Measurements from ENCODE around the gene TICRR. TPM values are rescaled to one million over a fixed set of nuclear protein-coding genes. Genes with fewer than 3 reads are reported as not detected.

The TICRR gene
- polyA plus RNA-seq, 2 of the 4 experiments (the other 2 are of a cell fraction) = 7.8 to 11.6 TPM

DNA sequence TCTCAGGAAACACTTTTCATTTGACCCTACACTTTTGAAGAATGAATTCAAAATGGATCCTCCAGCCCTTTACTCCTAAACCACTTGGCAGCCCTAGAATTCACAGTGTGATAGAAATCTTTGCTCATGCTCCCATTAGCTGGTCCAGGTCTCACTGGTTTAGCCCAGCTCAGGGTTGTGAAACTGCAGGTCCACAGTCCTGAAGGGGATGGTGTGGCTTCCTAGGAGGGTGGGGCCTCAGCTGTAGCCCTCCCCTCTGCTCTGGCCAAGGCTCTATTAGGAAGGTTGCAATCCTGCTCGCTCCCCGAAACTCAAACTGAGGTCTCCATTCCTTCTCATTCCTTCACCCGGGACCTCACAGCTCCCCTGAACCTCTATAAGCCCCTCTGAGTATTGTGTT lies 21.6 kb upstream of the TICRR start:
- no peak for DNase-seq (ENCODE audit: low read depth in 1 of 2, low spot score in 1 of 2)
- Histone ChIP-seq H3K4me1 (peaks cover 3% of the 10 kb centered on the region; the same call in 2 of the 3 replicates), H3K4me3 (no peak overlapping the region), H3K9me3 (no peaks in the 10 kb centered on the region; the same call in 2 of the 3 replicates), H3K27ac (no peak overlapping the region), H3K4me2 (no peak overlapping the region)
- WGBS (ENCODE audit: missing lambda C conversion rate) = 92% methylated on average over 3 of the region's 3 CpGs
- no peak for FAIRE-seq
- CTCF ChIA-PET = interaction anchor here (0.9 to 3.6 kb wide), 10 partner anchors 11 to 195 kb away, joined by 3 to 78 read pairs (median 8); partner anchors contain the start of gene RHCG
- no peak for ATAC-seq
- TF ChIP-seq ZNF302 (CRISPR knock-in tag; IDR thresholded peaks at IDR 0.05) (no peak), JUNB (IDR thresholded peaks at IDR 0.05) (no peak), FOXS1 (CRISPR knock-in tag; IDR thresholded peaks at IDR 0.05) (no peak), ZC3H11A (IDR thresholded peaks at IDR 0.05) (no peak)
- TF ChIP-seq, protein P1, sequence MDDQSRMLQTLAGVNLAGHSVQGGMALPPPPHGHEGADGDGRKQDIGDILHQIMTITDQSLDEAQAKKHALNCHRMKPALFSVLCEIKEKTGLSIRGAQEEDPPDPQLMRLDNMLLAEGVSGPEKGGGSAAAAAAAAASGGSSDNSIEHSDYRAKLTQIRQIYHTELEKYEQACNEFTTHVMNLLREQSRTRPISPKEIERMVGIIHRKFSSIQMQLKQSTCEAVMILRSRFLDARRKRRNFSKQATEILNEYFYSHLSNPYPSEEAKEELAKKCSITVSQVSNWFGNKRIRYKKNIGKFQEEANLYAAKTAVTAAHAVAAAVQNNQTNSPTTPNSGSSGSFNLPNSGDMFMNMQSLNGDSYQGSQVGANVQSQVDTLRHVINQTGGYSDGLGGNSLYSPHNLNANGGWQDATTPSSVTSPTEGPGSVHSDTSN (IDR thresholded peaks at IDR 0.05) = no peak
- POLR2A ChIA-PET = no interaction called here

DNA sequence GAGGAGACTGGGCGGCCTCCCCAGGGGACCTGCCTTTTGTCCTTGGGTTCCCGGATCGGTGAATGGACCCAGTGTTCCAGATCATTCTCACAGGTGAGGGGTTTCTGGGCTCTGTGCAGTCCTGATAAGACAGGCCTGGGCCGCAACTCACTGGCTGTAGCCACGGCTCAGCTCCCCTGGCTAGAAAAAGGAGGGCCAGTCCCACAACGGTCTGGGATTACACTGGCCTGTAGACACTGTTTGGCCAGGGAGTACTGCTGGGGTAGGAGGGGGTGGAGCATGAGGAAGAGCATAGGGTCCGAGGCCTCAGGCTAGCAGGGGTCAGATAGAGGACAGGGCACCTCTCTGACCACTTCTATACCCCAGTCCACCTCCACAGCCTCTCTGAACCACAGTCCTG lies 21.0 kb upstream of the TICRR start:
- CTCF ChIA-PET = interaction anchor here (0.8 to 3.6 kb wide), 17 partner anchors 8 to 196 kb away, joined by 3 to 78 read pairs (median 5); partner anchors contain the start of gene RHCG
- FAIRE-seq (no peak), ATAC-seq (no peak; a peak in 1 of 6 replicates)

DNA sequence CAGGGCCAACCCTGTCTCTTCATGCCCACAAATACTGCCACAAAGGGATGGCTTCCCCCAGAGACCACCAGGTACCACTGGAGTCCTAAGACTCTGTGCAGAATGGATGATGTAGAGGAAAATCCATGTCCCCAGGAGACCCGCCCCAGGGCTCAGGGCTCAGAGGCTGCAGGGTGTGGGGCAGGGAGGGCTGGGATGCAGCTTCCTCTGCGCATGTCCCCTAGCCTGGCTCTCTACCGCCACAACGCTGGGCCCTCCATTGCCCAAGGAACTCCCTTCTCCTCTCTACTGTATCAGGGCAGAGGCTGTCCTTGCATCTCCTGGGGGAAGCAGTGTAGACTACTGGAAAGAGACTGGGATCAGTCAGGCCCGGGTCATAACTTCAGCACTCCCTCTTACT lies 19.5 kb upstream of the TICRR start:
- 73% methylated on average over 5 of the region's 5 CpGs for WGBS (ENCODE audit: missing lambda C conversion rate)
- ChIA-PET POLR2A (no interaction called here), CTCF (interaction anchor here (1.0 to 3.6 kb wide), 10 partner anchors 10 to 197 kb away, joined by 4 to 78 read pairs (median 10); partner anchors contain the start of gene RHCG)
- no peaks in the 10 kb centered on the region for H3K9me3 ChIP-seq
- TF ChIP-seq HOXA7 (CRISPR knock-in tag; IDR thresholded peaks at IDR 0.05) (no peak), SMC3 (IDR thresholded peaks at IDR 0.05) (no peak), FOSL2 (IDR thresholded peaks at IDR 0.05) (no peak), FOSL2 (CRISPR knock-in tag; IDR thresholded peaks at IDR 0.05) (no peak), CBX8 (IDR thresholded peaks at IDR 0.05) (no peak), RFX5 (IDR thresholded peaks at IDR 0.05) (no peak), RARB (CRISPR knock-in tag; IDR thresholded peaks at IDR 0.05) (no peak), EHF (CRISPR knock-in tag; IDR thresholded peaks at IDR 0.05) (no peak), ZSCAN20 (CRISPR knock-in tag; IDR thresholded peaks at IDR 0.05) (no peak), MAFK (IDR thresholded peaks at IDR 0.05; ENCODE audit: partially characterized antibody) (no peak), ZNF302 (CRISPR knock-in tag; IDR thresholded peaks at IDR 0.05) (no peak), POLR2AphosphoS2 (conservative IDR thresholded peaks at IDR 0.05; ENCODE audit: low read length) (no peak), NPAS2 (CRISPR knock-in tag; IDR thresholded peaks at IDR 0.05; ENCODE audit: borderline replicate concordance) (no peak), HOXB13 (CRISPR knock-in tag; IDR thresholded peaks at IDR 0.05; ENCODE audit: low read depth) (no peak), TP53 (CRISPR knock-in tag; IDR thresholded peaks at IDR 0.05) (no peak), JUNB (IDR thresholded peaks at IDR 0.05) (no peak), FOXS1 (CRISPR knock-in tag; IDR thresholded peaks at IDR 0.05) (no peak), RCOR1 (IDR thresholded peaks at IDR 0.05; ENCODE audit: low read depth, low read length) (no peak)
- TF ChIP-seq, protein P2, sequence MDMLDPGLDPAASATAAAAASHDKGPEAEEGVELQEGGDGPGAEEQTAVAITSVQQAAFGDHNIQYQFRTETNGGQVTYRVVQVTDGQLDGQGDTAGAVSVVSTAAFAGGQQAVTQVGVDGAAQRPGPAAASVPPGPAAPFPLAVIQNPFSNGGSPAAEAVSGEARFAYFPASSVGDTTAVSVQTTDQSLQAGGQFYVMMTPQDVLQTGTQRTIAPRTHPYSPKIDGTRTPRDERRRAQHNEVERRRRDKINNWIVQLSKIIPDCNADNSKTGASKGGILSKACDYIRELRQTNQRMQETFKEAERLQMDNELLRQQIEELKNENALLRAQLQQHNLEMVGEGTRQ (IDR thresholded peaks at IDR 0.05) = no peak
- TF ChIP-seq, protein P3, sequence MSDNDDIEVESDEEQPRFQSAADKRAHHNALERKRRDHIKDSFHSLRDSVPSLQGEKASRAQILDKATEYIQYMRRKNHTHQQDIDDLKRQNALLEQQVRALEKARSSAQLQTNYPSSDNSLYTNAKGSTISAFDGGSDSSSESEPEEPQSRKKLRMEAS (IDR thresholded peaks at IDR 0.05) = no peak
- no peak overlapping the region for H3K4me3 ChIP-seq
- no peak for FAIRE-seq
- no peak overlapping the region for H3K27ac ChIP-seq
- H3K4me2 ChIP-seq = no peak overlapping the region
- ATAC-seq = peak in 1 of 2 experiments; percentile 30; a peak in 3 of 6 replicates
- H3K4me1 ChIP-seq = peaks cover 3% of the 10 kb centered on the region; the same call in 2 of the 3 replicates
- no peak for DNase-seq (ENCODE audit: low read depth in 1 of 2, low spot score in 1 of 2)

More for the DNA sequence above, 21.0 kb upstream of the TICRR start:
- Histone ChIP-seq H3K27ac (no peak overlapping the region), H3K4me3 (no peak overlapping the region), H3K4me2 (no peak overlapping the region), H3K9me3 (no peaks in the 10 kb centered on the region), H3K4me1 (peaks cover 3% of the 10 kb centered on the region; the same call in 2 of the 3 replicates)
- no peak for TF ChIP-seq KDM5A (IDR thresholded peaks at IDR 0.05)
- TF ChIP-seq HEYL (CRISPR knock-in tag; IDR thresholded peaks at IDR 0.05) = no peak
- TF ChIP-seq CEBPB (IDR thresholded peaks at IDR 0.05) = no peak
- TF ChIP-seq SREBF2 (IDR thresholded peaks at IDR 0.05) = no peak
- TF ChIP-seq JUNB (IDR thresholded peaks at IDR 0.05) = no peak
- TF ChIP-seq EHMT2 (IDR thresholded peaks at IDR 0.05; ENCODE audit: low read depth) = no peak
- no peak for TF ChIP-seq MAZ (IDR thresholded peaks at IDR 0.05; ENCODE audit: borderline replicate concordance, low read depth, low read length)
- no peak for TF ChIP-seq PHF8 (IDR thresholded peaks at IDR 0.05; ENCODE audit: borderline replicate concordance, low read depth)
- no peak for TF ChIP-seq TFCP2L1 (CRISPR knock-in tag; IDR thresholded peaks at IDR 0.05)
- no peak for TF ChIP-seq POLR2A (IDR thresholded peaks at IDR 0.05; ENCODE audit: low read length)
- TF ChIP-seq BHLHE40 (IDR thresholded peaks at IDR 0.05; ENCODE audit: low read depth, low read length) = no peak
- no peak for TF ChIP-seq CBX2 (IDR thresholded peaks at IDR 0.05; ENCODE audit: borderline replicate concordance, low read depth)
- no peak for TF ChIP-seq CBX8 (IDR thresholded peaks at IDR 0.05)
- no peak for TF ChIP-seq MAFK (IDR thresholded peaks at IDR 0.05; ENCODE audit: partially characterized antibody)
- no peak for TF ChIP-seq TP53 (CRISPR knock-in tag; IDR thresholded peaks at IDR 0.05)
- no peak for TF ChIP-seq FOSL2 (IDR thresholded peaks at IDR 0.05)
- no peak for TF ChIP-seq FOSL2 (CRISPR knock-in tag; IDR thresholded peaks at IDR 0.05)
- no peak for TF ChIP-seq ZC3H11A (IDR thresholded peaks at IDR 0.05)
- TF ChIP-seq, protein P4, sequence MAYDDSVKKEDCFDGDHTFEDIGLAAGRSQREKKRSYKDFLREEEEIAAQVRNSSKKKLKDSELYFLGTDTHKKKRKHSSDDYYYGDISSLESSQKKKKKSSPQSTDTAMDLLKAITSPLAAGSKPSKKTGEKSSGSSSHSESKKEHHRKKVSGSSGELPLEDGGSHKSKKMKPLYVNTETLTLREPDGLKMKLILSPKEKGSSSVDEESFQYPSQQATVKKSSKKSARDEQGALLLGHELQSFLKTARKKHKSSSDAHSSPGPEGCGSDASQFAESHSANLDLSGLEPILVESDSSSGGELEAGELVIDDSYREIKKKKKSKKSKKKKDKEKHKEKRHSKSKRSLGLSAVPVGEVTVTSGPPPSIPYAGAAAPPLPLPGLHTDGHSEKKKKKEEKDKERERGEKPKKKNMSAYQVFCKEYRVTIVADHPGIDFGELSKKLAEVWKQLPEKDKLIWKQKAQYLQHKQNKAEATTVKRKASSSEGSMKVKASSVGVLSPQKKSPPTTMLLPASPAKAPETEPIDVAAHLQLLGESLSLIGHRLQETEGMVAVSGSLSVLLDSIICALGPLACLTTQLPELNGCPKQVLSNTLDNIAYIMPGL (CRISPR knock-in tag; IDR thresholded peaks at IDR 0.05; ENCODE audit: borderline replicate concordance) = no peak
- WGBS (ENCODE audit: missing lambda C conversion rate) = 82% methylated on average over 7 of the region's 7 CpGs
- POLR2A ChIA-PET = no interaction called here
- DNase-seq (ENCODE audit: low read depth in 1 of 2, low spot score in 1 of 2) = no peak
